ENCODE measurements around the gene RASGEF1C. TPM values are rescaled to one million over a fixed set of nuclear protein-coding genes. Genes with fewer than 3 reads are reported as not detected.

RASGEF1C gene
- total RNA-seq: 1.1 TPM

GRCh38 chr5:180209137-180209581 lies at the start of gene RASGEF1C:
Gene RASGEF1C (minus strand): TSS chr5:180209211. CDS start chr5:180138052, 71,159 bp downstream.
- no peak for DNase-seq (ENCODE audit: low spot score)

- no peak for DNase-seq (ENCODE audit: low spot score)
Observed at GRCh38 chr5:180253036-180253824, 44.2 kb upstream of the RASGEF1C start.

GRCh38 chr5:180251887-180252286 lies 42.9 kb upstream of the RASGEF1C start:
- no peak for DNase-seq (ENCODE audit: low spot score)

- DNase-seq (ENCODE audit: low spot score): no peak
Observed at GRCh38 chr5:180251141-180251540, 42.1 kb upstream of the RASGEF1C start.

GRCh38 chr5:180250329-180250728 lies 41.3 kb upstream of the RASGEF1C start:
- DNase-seq (ENCODE audit: low spot score): no peak

- DNase-seq (ENCODE audit: low spot score): no peak
Observed at GRCh38 chr5:180241600-180241999, 32.6 kb upstream of the RASGEF1C start.

GRCh38 chr5:180238631-180239030 lies 29.6 kb upstream of the RASGEF1C start:
- DNase-seq (ENCODE audit: low spot score): no peak

GRCh38 chr5:180235846-180236245 lies 26.8 kb upstream of the RASGEF1C start:
- no peak for DNase-seq (ENCODE audit: low spot score)

- DNase-seq (ENCODE audit: low spot score): no peak
Observed at GRCh38 chr5:180235077-180235476, 26.1 kb upstream of the RASGEF1C start.

- no peak for DNase-seq (ENCODE audit: low spot score)
Observed at GRCh38 chr5:180234271-180234670, 25.3 kb upstream of the RASGEF1C start.

- DNase-seq (ENCODE audit: low spot score): no peak
Observed at GRCh38 chr5:180233729-180234128, 24.7 kb upstream of the RASGEF1C start.

GRCh38 chr5:180230017-180230416 lies 21.0 kb upstream of the RASGEF1C start:
- no peak for DNase-seq (ENCODE audit: low spot score)

- no peak for DNase-seq (ENCODE audit: low spot score)
Observed at GRCh38 chr5:180222056-180222455, 13.0 kb upstream of the RASGEF1C start.

- no peak for DNase-seq (ENCODE audit: low spot score)
Observed at GRCh38 chr5:180217797-180218196, 8.8 kb upstream of the RASGEF1C start.

GRCh38 chr5:180216646-180217171 lies 7.7 kb upstream of the RASGEF1C start:
- no peak for DNase-seq (ENCODE audit: low spot score)

- no peak for DNase-seq (ENCODE audit: low spot score)
Observed at GRCh38 chr5:180215783-180216630, 7.0 kb upstream of the RASGEF1C start.

GRCh38 chr5:180214870-180215770 lies 6.1 kb upstream of the RASGEF1C start:
- DNase-seq (ENCODE audit: low spot score): no peak

- no peak for DNase-seq (ENCODE audit: low spot score)
Observed at GRCh38 chr5:180213657-180214207, 4.7 kb upstream of the RASGEF1C start.

- DNase-seq (ENCODE audit: low spot score): no peak
Observed at GRCh38 chr5:180213256-180213600, 4.2 kb upstream of the RASGEF1C start.

- no peak for DNase-seq (ENCODE audit: low spot score)
Observed at GRCh38 chr5:180212363-180213255, 3.6 kb upstream of the RASGEF1C start.

- no peak for DNase-seq (ENCODE audit: low spot score)
Observed at GRCh38 chr5:180211761-180212035, 2.7 kb upstream of the RASGEF1C start.
